NCI-H774 (cell line): ENCODE results near the gene SCFD2.

ENCODE experiments used
- DNase-seq: peaks from one replicate; lab custom pipeline; 2025; lab: John Stamatoyannopoulos, UW

The SCFD2 gene

GRCh38 chr4:52917817-52918216 lies 448.0 kb downstream of the SCFD2 start:
- no peak for DNase-seq

- DNase-seq: no peak
Observed at GRCh38 chr4:52915730-52916300, 450.0 kb downstream of the SCFD2 start.

DNA sequence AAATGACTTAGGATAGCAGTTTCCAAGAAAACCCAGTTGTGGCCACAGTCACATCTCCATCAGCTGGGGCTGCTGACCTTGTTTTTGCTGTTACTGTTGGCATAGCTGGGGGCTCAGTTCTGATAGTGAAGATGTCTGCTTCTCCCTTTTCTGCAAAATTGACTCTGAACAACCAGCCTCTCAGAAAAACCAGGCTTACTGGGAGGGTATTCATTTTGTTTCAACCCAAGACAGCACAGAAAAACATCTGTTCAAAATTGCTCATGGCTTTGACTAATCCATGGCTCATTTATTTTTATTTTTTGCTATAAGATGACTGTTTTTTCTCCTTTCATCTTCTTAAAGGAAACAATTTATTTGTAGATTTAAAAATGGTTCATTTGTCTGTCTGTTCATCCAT lies 450.7 kb downstream of the SCFD2 start:
- DNase-seq: no peak

DNA sequence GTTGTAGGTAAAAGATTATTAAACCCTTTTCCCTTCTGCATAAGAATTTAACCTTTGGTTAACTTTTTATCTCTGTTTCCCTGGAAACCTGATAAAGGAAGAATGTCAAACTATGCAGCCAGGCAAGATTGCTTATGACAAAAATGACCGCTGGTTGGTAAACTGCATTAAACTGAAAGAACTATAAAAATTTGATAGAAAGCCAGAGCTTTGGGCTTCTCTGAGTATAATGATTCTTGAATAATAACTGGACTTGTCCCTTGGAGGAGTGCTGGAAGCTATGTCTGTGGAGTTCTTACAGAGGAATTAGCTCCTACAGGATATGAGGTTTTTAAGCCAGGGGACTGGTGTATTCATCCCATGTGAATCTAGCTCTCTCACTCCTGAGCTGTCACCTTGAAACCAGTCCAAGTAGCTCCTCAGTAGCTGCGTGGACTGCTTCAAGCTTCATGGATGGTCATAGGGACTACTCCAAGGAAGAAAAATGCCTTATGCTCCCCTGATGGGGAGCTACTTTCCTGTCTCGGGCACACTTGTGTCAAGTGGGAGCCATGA lies 451.7 kb downstream of the SCFD2 start:
- no peak for DNase-seq

DNA sequence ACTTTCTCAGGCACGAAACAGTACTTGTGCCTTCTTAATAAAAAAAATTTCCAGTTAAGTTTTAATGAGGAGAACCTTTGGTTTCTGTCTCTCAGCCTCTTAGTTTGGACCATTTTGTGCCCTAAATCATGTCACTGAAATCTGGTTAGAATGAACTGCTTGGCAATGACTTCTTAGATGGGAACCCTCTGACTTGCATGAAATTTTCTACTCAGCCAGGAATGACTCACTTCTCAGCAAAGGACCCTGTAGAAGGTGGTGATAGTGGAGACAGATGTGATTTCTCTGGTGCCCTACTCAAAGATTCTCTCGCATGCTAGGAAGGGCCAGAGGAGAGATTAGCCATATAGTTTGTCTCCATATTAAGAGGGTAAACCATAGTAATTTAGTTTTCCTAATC lies 453.3 kb downstream of the SCFD2 start:
- no peak for DNase-seq

DNA sequence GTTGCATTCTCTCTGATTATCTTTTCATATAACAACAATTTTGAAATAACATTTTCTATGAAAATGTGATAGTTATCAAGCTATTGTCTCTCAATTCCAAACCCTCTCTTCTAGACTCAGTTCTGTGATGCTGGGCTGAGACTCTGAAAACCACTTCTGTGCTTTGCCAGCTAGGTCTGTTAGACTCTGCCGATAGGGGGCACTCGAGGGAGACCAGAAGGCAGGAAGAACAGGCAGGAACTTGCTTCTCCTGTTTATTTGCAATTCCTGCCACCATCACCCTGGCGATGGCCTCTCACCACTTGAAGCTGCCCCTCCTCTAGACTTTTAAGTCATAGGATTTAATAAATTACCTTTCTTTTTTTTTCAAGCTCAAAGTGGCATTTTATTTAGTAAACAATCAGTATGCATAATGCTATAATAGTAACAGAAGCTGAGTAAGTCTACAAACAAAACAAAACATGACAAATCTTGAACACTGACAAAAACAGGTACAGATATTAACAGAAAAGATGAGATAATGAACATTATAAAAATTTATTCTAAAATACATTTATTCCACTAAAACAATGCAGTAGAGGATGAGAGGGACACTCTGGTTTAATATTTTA lies 454.1 kb downstream of the SCFD2 start:
- peak; percentile 64 for DNase-seq

GRCh38 chr4:52910115-52910514 lies 455.7 kb downstream of the SCFD2 start:
- DNase-seq: no peak

GRCh38 chr4:52907510-52907909 lies 458.4 kb downstream of the SCFD2 start:
- DNase-seq: no peak

DNA sequence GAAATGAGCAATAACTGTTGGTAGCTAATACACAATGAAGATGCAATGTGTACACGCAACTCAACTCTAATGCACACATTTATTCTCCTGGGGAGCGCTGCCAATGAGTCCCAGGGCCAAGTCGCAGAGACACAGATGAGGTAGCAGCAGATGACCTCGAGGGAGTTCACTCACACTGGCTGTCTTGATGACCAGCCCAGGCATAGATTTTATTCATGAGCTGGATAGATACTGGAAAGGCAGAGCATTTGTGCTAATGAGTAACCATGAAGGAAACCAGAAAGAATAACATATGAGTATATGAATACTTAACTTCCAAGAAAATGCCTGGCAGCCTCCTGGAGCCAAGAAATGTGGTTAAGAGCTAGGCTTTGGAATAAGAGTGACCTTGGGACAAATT lies 461.4 kb downstream of the SCFD2 start:
- no peak for DNase-seq

DNA sequence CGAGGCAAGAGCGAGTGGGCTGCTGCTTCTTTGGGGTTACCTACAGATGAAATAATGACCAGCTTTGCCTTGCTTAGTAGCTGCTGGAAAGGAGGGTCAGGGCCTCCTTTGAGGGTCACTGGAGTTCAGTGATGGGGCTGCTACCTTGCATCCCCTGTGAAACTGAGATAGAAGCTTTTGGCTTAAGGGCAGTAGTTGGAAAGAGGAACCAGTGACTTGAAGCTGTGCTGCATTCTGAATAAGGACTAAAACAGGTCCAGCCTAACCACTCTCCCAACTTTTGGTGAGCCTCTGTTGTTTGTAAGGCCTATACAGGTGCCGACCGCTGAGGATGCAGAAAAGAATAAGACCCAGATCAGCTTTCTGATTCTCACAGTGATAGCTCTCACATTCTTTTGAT lies 462.6 kb downstream of the SCFD2 start:
- DNase-seq: no peak

- DNase-seq: no peak
Observed at GRCh38 chr4:52894443-52894842, 471.4 kb downstream of the SCFD2 start.

GRCh38 chr4:52892880-52893279 lies 473.0 kb downstream of the SCFD2 start:
- DNase-seq: no peak

- no peak for DNase-seq
Observed at GRCh38 chr4:52891743-52892142, 474.1 kb downstream of the SCFD2 start.

- DNase-seq: no peak
Observed at GRCh38 chr4:52890521-52890791, 475.4 kb downstream of the SCFD2 start.

- DNase-seq: no peak
Observed at GRCh38 chr4:52889778-52890520, 475.9 kb downstream of the SCFD2 start.

- DNase-seq: no peak
Observed at GRCh38 chr4:52889354-52889753, 476.5 kb downstream of the SCFD2 start.

DNA sequence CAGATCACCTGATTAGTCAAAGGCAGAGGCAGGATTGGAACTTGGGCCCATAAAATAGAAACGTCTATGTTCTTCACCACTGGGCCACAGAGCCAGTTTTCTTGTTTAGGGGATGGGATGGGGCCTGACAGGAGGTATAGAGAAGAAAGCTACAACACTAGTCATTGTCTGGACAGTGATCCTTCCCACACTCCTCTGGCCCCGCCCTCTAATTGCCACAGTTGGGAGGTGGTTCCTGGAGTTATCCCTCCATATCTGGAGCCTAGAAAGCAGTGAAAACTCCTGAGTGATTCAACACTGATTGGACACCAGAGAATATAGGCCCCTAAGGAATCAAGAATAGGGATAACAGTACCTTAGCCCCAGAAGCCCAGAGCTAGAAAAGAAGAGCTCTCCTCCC lies 480.9 kb downstream of the SCFD2 start:
- no peak for DNase-seq

DNA sequence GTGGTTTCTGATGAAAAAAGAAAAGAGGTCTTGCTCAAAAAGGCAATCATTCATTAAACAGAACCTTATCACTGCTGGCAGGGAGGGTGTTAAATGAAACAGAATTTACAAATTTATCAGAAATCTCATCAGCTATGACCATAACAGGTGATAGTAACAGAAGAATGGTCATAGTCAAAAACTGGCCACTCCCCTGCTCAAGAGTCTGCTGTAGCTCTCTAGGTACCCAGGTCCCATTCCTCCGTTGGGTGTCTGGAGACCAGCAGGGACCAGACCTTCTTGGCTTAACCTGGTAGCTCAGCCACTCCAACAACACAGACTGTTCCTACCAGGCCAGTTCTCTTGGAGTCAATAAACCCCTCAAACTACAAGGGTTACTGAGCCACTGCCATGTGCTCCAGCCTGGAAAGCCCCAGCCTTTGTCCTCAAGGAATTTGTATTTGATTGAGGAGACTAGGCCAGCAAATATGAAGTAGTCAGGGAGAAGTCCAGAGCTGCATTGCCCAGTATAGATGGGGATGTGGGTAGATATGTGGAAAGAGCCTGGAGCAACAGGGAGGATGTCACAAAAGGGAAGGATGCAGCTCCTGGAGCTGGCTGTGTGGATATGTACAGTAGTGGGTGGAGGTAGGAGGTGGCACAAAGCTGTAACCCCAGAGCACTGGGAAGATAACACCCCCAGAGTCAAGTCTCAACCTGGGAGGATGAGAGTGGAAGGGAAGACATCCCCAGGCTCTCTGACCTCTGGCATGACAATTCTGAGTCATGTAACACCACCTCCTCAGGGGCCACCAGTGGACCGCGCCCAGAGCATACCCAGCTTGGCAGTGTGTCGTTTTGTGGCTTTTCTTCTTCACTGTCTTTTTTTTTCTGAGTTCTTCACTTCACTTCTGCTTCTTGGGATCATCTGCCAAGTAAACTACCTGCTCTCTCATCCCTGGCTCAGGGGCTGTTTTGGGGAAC lies 481.9 kb downstream of the SCFD2 start:
- DNase-seq: no peak

- DNase-seq: no peak
Observed at GRCh38 chr4:52883183-52883621, 482.7 kb downstream of the SCFD2 start.

- no peak for DNase-seq
Observed at GRCh38 chr4:52880994-52881393, 484.9 kb downstream of the SCFD2 start.

- no peak for DNase-seq
Observed at GRCh38 chr4:52879471-52879870, 486.4 kb downstream of the SCFD2 start.

DNA sequence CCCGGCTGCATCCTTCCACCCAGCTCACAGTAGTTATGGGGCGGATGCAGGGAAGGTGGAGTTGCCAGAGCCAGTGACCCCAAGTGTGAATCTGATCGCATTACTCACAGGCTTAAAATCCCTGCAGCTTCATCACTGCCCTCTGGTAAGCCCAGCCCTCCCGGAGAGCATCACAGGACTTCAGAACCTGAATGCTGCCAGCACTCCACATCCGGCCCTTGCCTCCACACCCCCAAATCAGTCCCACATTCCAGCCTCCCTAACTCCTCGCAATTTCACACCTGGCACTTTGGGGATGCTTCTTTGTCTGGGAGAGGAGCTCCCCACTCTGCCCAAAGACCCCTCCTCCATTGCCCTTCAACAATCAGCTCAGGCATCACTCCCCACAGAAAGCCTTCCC lies 488.2 kb downstream of the SCFD2 start:
- no peak for DNase-seq
